WTC11 (cell line): ENCODE results near the gene RPRD1B.

ENCODE experiments used
- ZNF138 ChIP-seq: sonication (generic); formaldehyde crosslinking; conservative IDR thresholded peaks from 2 replicates; pipeline ENCODE4 v1.8.1; 2022; ENCODE audit warnings: mild to moderate bottlenecking, moderate library complexity, missing genetic modification reagents
- TF ChIP-seq, protein P1 (sequence below): fragments of 200-600 bp; IDR thresholded peaks from 2 replicates; pipeline ENCODE4 v1.8.0; 2022; ENCODE audit warnings: antibody characterized with exemption
- TF ChIP-seq, protein P2 (sequence below): sonication (generic); formaldehyde crosslinking; IDR thresholded peaks from 2 replicates; pipeline ENCODE4 v1.8.1; 2023; ENCODE audit warnings: mild to moderate bottlenecking, missing genetic modification reagents, borderline replicate concordance
- TF ChIP-seq, protein P3 (sequence below): sonication (generic); formaldehyde crosslinking; IDR thresholded peaks from 2 replicates; pipeline ENCODE4 v1.8.0; 2022; ENCODE audit warnings: mild to moderate bottlenecking, missing genetic modification reagents
- TF ChIP-seq, protein P4 (sequence below): fragments of 250-450 bp; sonication (Bioruptor Pico); IDR thresholded peaks from 2 replicates; pipeline ENCODE4 v2.1.2; 2022; ENCODE audit warnings: mild to moderate bottlenecking, moderate library complexity
- TF ChIP-seq, protein P5 (sequence below): sonication (generic); formaldehyde crosslinking; conservative IDR thresholded peaks from 2 replicates; pipeline ENCODE4 v1.8.1; 2023; ENCODE audit warnings: mild to moderate bottlenecking, low read depth, missing genetic modification reagents, moderate library complexity
- TF ChIP-seq, protein P6 (sequence below): sonication (generic); formaldehyde crosslinking; IDR thresholded peaks from 2 replicates; pipeline ENCODE4 v1.8.0; 2023; ENCODE audit warnings: mild to moderate bottlenecking, missing genetic modification reagents

DNA sequence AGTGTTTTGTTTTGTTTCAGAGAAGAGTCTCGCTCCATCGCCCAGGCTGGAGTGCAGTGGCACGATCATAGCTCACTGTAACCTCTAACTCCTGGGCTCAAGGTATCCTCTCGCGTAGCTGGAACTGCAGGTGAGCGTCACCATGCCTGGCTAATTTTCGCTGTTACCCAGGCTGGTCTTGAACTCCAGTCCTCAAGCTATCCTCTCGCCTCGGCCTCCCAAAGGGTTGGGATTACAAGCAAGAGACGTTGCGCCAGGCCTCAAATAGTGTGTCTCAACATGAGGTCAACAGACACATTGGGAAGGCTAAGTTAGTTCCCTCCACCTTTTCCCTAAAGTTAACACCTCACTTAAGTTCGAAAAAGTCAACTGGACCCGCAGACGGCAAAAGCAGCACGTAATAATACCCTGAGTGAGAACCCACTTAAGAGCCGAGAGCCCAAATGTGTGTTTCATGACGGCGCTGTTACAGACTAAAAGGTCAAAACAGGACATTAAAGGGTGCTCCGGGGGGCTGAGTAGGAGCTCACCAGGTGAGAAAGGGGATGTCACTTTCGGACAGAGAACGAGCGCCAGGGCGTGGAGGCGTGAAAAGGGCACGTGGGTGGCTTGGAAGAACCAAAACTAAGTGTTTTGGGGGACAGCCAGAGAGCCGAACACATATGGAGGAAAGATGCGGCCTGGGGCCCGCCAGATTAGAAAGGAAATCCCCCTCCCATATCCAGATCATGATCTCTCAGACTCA lies 789 bp upstream of the RPRD1B start:
- TF ChIP-seq, protein P1, sequence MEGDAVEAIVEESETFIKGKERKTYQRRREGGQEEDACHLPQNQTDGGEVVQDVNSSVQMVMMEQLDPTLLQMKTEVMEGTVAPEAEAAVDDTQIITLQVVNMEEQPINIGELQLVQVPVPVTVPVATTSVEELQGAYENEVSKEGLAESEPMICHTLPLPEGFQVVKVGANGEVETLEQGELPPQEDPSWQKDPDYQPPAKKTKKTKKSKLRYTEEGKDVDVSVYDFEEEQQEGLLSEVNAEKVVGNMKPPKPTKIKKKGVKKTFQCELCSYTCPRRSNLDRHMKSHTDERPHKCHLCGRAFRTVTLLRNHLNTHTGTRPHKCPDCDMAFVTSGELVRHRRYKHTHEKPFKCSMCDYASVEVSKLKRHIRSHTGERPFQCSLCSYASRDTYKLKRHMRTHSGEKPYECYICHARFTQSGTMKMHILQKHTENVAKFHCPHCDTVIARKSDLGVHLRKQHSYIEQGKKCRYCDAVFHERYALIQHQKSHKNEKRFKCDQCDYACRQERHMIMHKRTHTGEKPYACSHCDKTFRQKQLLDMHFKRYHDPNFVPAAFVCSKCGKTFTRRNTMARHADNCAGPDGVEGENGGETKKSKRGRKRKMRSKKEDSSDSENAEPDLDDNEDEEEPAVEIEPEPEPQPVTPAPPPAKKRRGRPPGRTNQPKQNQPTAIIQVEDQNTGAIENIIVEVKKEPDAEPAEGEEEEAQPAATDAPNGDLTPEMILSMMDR: no peak
- TF ChIP-seq, protein P2, sequence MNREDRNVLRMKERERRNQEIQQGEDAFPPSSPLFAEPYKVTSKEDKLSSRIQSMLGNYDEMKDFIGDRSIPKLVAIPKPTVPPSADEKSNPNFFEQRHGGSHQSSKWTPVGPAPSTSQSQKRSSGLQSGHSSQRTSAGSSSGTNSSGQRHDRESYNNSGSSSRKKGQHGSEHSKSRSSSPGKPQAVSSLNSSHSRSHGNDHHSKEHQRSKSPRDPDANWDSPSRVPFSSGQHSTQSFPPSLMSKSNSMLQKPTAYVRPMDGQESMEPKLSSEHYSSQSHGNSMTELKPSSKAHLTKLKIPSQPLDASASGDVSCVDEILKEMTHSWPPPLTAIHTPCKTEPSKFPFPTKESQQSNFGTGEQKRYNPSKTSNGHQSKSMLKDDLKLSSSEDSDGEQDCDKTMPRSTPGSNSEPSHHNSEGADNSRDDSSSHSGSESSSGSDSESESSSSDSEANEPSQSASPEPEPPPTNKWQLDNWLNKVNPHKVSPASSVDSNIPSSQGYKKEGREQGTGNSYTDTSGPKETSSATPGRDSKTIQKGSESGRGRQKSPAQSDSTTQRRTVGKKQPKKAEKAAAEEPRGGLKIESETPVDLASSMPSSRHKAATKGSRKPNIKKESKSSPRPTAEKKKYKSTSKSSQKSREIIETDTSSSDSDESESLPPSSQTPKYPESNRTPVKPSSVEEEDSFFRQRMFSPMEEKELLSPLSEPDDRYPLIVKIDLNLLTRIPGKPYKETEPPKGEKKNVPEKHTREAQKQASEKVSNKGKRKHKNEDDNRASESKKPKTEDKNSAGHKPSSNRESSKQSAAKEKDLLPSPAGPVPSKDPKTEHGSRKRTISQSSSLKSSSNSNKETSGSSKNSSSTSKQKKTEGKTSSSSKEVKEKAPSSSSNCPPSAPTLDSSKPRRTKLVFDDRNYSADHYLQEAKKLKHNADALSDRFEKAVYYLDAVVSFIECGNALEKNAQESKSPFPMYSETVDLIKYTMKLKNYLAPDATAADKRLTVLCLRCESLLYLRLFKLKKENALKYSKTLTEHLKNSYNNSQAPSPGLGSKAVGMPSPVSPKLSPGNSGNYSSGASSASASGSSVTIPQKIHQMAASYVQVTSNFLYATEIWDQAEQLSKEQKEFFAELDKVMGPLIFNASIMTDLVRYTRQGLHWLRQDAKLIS (CRISPR knock-in tag): no peak
- TF ChIP-seq, protein P3, sequence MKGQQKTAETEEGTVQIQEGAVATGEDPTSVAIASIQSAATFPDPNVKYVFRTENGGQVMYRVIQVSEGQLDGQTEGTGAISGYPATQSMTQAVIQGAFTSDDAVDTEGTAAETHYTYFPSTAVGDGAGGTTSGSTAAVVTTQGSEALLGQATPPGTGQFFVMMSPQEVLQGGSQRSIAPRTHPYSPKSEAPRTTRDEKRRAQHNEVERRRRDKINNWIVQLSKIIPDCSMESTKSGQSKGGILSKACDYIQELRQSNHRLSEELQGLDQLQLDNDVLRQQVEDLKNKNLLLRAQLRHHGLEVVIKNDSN: no peak
- no peak for TF ChIP-seq ZNF138 (CRISPR knock-in tag)
- TF ChIP-seq, protein P4, sequence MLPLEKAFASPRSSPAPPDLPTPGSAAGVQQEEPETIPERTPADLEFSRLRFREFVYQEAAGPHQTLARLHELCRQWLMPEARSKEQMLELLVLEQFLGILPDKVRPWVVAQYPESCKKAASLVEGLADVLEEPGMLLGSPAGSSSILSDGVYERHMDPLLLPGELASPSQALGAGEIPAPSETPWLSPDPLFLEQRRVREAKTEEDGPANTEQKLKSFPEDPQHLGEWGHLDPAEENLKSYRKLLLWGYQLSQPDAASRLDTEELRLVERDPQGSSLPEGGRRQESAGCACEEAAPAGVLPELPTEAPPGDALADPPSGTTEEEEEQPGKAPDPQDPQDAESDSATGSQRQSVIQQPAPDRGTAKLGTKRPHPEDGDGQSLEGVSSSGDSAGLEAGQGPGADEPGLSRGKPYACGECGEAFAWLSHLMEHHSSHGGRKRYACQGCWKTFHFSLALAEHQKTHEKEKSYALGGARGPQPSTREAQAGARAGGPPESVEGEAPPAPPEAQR (CRISPR knock-in tag): no peak
- TF ChIP-seq, protein P5, sequence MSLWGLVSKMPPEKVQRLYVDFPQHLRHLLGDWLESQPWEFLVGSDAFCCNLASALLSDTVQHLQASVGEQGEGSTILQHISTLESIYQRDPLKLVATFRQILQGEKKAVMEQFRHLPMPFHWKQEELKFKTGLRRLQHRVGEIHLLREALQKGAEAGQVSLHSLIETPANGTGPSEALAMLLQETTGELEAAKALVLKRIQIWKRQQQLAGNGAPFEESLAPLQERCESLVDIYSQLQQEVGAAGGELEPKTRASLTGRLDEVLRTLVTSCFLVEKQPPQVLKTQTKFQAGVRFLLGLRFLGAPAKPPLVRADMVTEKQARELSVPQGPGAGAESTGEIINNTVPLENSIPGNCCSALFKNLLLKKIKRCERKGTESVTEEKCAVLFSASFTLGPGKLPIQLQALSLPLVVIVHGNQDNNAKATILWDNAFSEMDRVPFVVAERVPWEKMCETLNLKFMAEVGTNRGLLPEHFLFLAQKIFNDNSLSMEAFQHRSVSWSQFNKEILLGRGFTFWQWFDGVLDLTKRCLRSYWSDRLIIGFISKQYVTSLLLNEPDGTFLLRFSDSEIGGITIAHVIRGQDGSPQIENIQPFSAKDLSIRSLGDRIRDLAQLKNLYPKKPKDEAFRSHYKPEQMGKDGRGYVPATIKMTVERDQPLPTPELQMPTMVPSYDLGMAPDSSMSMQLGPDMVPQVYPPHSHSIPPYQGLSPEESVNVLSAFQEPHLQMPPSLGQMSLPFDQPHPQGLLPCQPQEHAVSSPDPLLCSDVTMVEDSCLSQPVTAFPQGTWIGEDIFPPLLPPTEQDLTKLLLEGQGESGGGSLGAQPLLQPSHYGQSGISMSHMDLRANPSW (CRISPR knock-in tag): no peak
- TF ChIP-seq, protein P6, sequence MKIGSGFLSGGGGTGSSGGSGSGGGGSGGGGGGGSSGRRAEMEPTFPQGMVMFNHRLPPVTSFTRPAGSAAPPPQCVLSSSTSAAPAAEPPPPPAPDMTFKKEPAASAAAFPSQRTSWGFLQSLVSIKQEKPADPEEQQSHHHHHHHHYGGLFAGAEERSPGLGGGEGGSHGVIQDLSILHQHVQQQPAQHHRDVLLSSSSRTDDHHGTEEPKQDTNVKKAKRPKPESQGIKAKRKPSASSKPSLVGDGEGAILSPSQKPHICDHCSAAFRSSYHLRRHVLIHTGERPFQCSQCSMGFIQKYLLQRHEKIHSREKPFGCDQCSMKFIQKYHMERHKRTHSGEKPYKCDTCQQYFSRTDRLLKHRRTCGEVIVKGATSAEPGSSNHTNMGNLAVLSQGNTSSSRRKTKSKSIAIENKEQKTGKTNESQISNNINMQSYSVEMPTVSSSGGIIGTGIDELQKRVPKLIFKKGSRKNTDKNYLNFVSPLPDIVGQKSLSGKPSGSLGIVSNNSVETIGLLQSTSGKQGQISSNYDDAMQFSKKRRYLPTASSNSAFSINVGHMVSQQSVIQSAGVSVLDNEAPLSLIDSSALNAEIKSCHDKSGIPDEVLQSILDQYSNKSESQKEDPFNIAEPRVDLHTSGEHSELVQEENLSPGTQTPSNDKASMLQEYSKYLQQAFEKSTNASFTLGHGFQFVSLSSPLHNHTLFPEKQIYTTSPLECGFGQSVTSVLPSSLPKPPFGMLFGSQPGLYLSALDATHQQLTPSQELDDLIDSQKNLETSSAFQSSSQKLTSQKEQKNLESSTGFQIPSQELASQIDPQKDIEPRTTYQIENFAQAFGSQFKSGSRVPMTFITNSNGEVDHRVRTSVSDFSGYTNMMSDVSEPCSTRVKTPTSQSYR: no peak
